HepG2 (cell line): ENCODE data around the gene CNNM2. TPM values are rescaled to one million over a fixed set of nuclear protein-coding genes. Genes with fewer than 3 reads are reported as not detected.

Source experiments
- ATAC-seq: fragments of 200-7000 bp; cut with Tn5 transposase; 3 replicates; pipeline ENCODE4 v1.9.1; 2020; ENCODE audit warnings: mild to moderate bottlenecking, moderate library complexity
- BruUV-seq: library from RNA; stranded (reverse); fragments of 400-500 nt; replicated peaks from 2 replicates; lab custom pipeline; 2021; lab: Mats Ljungman, UMichigan
- CTCF ChIA-PET: fragments of 300-600 bp; formaldehyde crosslinking; extraction: SDS; loops from one replicate; lab custom pipeline; 2021; ENCODE audit warnings: low total read pairs, inconsistent platforms, low intra/inter-chr PET ratio; lab: Yijun Ruan, JAX
- POLR2A ChIA-PET: fragments of 350-600 bp; sonication (Branson Sonifier 250); formaldehyde crosslinking; loops from one replicate; lab custom pipeline; 2020; ENCODE audit warnings: antibody characterized with exemption, inconsistent platforms; lab: Yijun Ruan, JAX
- DNase-seq: peaks from one replicate; pipeline ENCODE4 v3.0.0-alpha.2; 2015; ENCODE audit warnings: low spot score
- FAIRE-seq: peaks from 3 replicates; lab custom pipeline; 2011; peaks lifted over from hg19 to GRCh38; lab: Jason Lieb, UNC
- H2AFZ ChIP-seq: one replicate; pipeline ENCODE4 v1.6.1; 2011; ENCODE audit warnings: low read length, inconsistent platforms
- H3K27ac ChIP-seq: fragments of 300-600 bp; 3 replicates; pipeline ENCODE4 v1.8.0; 2011; ENCODE audit warnings: mixed run types, mild to moderate bottlenecking, mixed read lengths, low read length, inconsistent platforms; ENCODE audit not compliant: insufficient read depth; ENCODE audit errors: extremely low read length
- H3K27me3 ChIP-seq, 2 experiments: fragments of 200-600 bp in 1 of 2; 2 replicates in 1 of 2; 3 replicates in 1 of 2; pipeline versions ENCODE4 v1.6.0 to v1.8.0; 2011; ENCODE audit warnings: low read length in 2 of 2, mild to moderate bottlenecking in 2 of 2, moderate library complexity in 2 of 2, inconsistent platforms in 1 of 2; ENCODE audit not compliant: insufficient read depth in 2 of 2, control insufficient read depth in 1 of 2
- H3K36me3 ChIP-seq, 2 experiments: fragments of 200-600 bp in 1 of 2; replicated peaks in 1 of 2; 2 replicates in 1 of 2; 3 replicates in 1 of 2; pipeline versions ENCODE4 v1.5.1 to v1.8.0; 2011; ENCODE audit warnings: low read length in 2 of 2, inconsistent platforms in 1 of 2; ENCODE audit not compliant: insufficient read depth in 2 of 2, control insufficient read depth in 1 of 2
- H3K4me1 ChIP-seq: 2 replicates; pipeline ENCODE4 v1.5.1; 2012; ENCODE audit warnings: low read length, inconsistent platforms; ENCODE audit not compliant: insufficient read depth
- H3K4me2 ChIP-seq: 2 replicates; pipeline ENCODE4 v1.6.0; 2011; ENCODE audit warnings: low read depth, low read length, inconsistent platforms
- H3K4me3 ChIP-seq, 3 experiments: fragments of 200-600 bp in 1 of 3; sonication (generic), shearing (Covaris generic) in 1 of 3; replicated peaks in 1 of 3; 2 replicates each; pipeline ENCODE4 v1.5.1; 2011 to 2016; ENCODE audit warnings: low read length in 3 of 3, inconsistent platforms in 2 of 3, low read depth in 2 of 3, mild to moderate bottlenecking in 2 of 3, control low read depth in 1 of 3, mixed read lengths in 1 of 3; ENCODE audit not compliant: insufficient read depth in 1 of 3
- H3K79me2 ChIP-seq: one replicate; pipeline ENCODE4 v1.6.1; 2011; ENCODE audit warnings: low read length, inconsistent platforms; ENCODE audit not compliant: insufficient read depth
- H3K9ac ChIP-seq: 2 replicates; pipeline ENCODE4 v1.6.0; 2011; ENCODE audit warnings: mild to moderate bottlenecking, low read depth, low read length, inconsistent platforms; ENCODE audit not compliant: insufficient read depth
- H3K9me3 ChIP-seq: 2 replicates; pipeline ENCODE4 v1.5.1; 2012; ENCODE audit warnings: mild to moderate bottlenecking, low read length
- H4K20me1 ChIP-seq: 2 replicates; pipeline ENCODE4 v1.6.0; 2011; ENCODE audit warnings: inconsistent platforms, mild to moderate bottlenecking, low read length, moderate library complexity; ENCODE audit not compliant: insufficient read depth
- HOXA3 ChIP-seq: sonication (generic); formaldehyde crosslinking; IDR thresholded peaks from 2 replicates; pipeline ENCODE4 v1.5.0; 2020; ENCODE audit warnings: missing genetic modification reagents
- NR2F2 ChIP-seq: IDR thresholded peaks from 2 replicates; pipeline ENCODE4 v1.6.1; 2012; ENCODE audit warnings: low read depth, inconsistent platforms, borderline replicate concordance
- TGIF2 ChIP-seq: IDR thresholded peaks from 2 replicates; pipeline ENCODE4 v1.6.1; 2016; ENCODE audit warnings: control low read depth, missing compliant biosample characterization
- ZNF12 ChIP-seq: sonication (generic); formaldehyde crosslinking; IDR thresholded peaks from 2 replicates; pipeline ENCODE4 v1.5.0; 2020; ENCODE audit warnings: missing genetic modification reagents
- ZNF460 ChIP-seq: sonication (generic); formaldehyde crosslinking; IDR thresholded peaks from 2 replicates; pipeline ENCODE4 v1.5.1; 2020; ENCODE audit warnings: missing genetic modification reagents, mild to moderate bottlenecking, borderline replicate concordance
- ZNF563 ChIP-seq: sonication (generic); formaldehyde crosslinking; IDR thresholded peaks from 2 replicates; pipeline ENCODE4 v1.8.0; 2022; ENCODE audit warnings: mild to moderate bottlenecking, moderate library complexity, missing genetic modification reagents
- WGBS: methylation state at CpG from one replicate; pipeline ENCODE4 v1.1.6; 2017; ENCODE audit warnings: low lambda C conversion rate; 5-methylcytosine and 5-hydroxymethylcytosine counted together
- in situ Hi-C: cut with HindIII; loops from 2 replicates; pipeline ENCODE4 v1.10.0; 2017; ENCODE audit warnings: low pct_unique_long_range_greater_than_20kb; ENCODE audit not compliant: extremely low pct_ligation_motif_present
- intact Hi-C: fragments of 100-400 bp; cut with micrococcal nuclease; formaldehyde crosslinking; loops from one replicate; pipeline ENCODE4 v1.10.0; 2022; ENCODE audit not compliant: unreplicated experiment
- polyA plus RNA-seq, 8 experiments: library from polyadenylated mRNA; depleted of rRNA in 3 of 8; stranded (reverse) in 7 of 8; unstranded in 1 of 8; fragments of >200 nt; fragmentation: Illumina TruSeq in 4 of 8; extraction: Trizol in 4 of 8; gene quantifications; 2 replicates each; pipeline versions ENCODE4 v1.2.1 to v1.2.3, GENCODE V29; 2011 to 2016; ENCODE audit warnings: low read depth in 4 of 8, missing spikeins in 1 of 8, mixed read lengths in 1 of 8; ENCODE audit not compliant: insufficient read depth in 1 of 8
- total RNA-seq, 5 experiments: library from RNA; depleted of rRNA; stranded (reverse); fragments of >200 nt; fragmentation: Illumina TruSeq; extraction: Trizol; gene quantifications; 2 replicates each; pipeline ENCODE4 v1.2.3, GENCODE V29; 2016; ENCODE audit warnings: low read depth in 1 of 5
- TF ChIP-seq, protein P1 (sequence below): IDR thresholded peaks from 2 replicates; pipeline ENCODE4 v1.6.1; 2016; ENCODE audit warnings: missing biosample characterization, missing genetic modification reagents, low read depth
- TF ChIP-seq, protein P2 (sequence below): sonication (generic); formaldehyde crosslinking; IDR thresholded peaks from 2 replicates; pipeline ENCODE4 v1.8.1; 2023; ENCODE audit warnings: missing genetic modification reagents, mild to moderate bottlenecking, borderline replicate concordance
- TF ChIP-seq, protein P3 (sequence below): sonication (generic); formaldehyde crosslinking; IDR thresholded peaks from 2 replicates; pipeline ENCODE4 v1.4.0; 2020; ENCODE audit warnings: low read depth, missing genetic modification reagents
- TF ChIP-seq, protein P4 (sequence below): sonication (generic); formaldehyde crosslinking; IDR thresholded peaks from 2 replicates; pipeline ENCODE4 v1.8.0; 2022; ENCODE audit warnings: missing genetic modification reagents, low read depth, mild to moderate bottlenecking, borderline replicate concordance

The CNNM2 gene
- total and polyA plus RNA-seq, 2 of the 13 experiments (the other 11 are each of a cell fraction or from before 2014, with no cell fraction given), result 7.1 to 9.0 TPM

DNA sequence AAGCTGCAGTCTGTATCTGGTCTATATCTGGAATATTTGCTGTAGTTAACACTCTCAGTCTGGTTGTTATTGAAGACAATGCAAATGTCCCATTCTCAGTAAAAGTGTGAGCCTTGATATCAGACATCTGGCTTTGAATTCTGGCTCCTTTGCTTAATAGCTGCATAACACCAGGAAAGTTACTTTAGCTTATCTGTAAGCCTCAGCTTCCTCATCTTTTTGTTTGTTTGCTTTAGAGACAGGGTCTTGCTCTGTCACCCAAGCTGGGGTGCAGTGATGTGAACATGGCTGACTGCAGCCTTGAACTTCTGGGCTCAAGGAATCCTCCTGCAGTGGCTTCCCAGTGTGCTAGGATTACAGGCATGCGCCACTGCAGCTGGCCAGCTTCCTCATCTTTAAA is 41.3 kb downstream of the CNNM2 start:
- CTCF ChIA-PET, result no interaction called here
- Histone ChIP-seq H3K9me3 (no peaks in the 10 kb centered on the region), H3K27ac (peak overlapping the region; percentile 32), H3K79me2 (peaks cover 6% of the 10 kb centered on the region), H3K36me3 (0 out of 5 replicates have a peak, but pooled peaks cover 0 to 4% of the 10 kb centered on the region in 2 experiments), H3K4me1 (peaks cover 40% of the 10 kb centered on the region), H3K4me2 (no peak overlapping the region), H4K20me1 (peaks cover 4% of the 10 kb centered on the region; the same call in 1 of the 2 replicates), H2AFZ (no peak overlapping the region), H3K9ac (no peak overlapping the region), H3K4me3 (no peak overlapping the region), H3K27me3 (no peaks in the 10 kb centered on the region)
- ATAC-seq (no peak), DNase-seq (no peak), FAIRE-seq (no peak)
- intact Hi-C loops (no loop called here), in situ Hi-C loops (no loop called here)
- POLR2A ChIA-PET, result no interaction called here
- TF ChIP-seq NR2F2 (no peak), HOXA3 (CRISPR knock-in tag) (0 out of 2 replicates have a peak, but pooled peaks have one; percentile 20), TGIF2 (no peak), ZNF563 (no peak), ZNF460 (CRISPR knock-in tag) (peak; percentile 21; the same call in 1 of the 2 replicates), ZNF12 (CRISPR knock-in tag) (no peak)
- TF ChIP-seq, protein P1, sequence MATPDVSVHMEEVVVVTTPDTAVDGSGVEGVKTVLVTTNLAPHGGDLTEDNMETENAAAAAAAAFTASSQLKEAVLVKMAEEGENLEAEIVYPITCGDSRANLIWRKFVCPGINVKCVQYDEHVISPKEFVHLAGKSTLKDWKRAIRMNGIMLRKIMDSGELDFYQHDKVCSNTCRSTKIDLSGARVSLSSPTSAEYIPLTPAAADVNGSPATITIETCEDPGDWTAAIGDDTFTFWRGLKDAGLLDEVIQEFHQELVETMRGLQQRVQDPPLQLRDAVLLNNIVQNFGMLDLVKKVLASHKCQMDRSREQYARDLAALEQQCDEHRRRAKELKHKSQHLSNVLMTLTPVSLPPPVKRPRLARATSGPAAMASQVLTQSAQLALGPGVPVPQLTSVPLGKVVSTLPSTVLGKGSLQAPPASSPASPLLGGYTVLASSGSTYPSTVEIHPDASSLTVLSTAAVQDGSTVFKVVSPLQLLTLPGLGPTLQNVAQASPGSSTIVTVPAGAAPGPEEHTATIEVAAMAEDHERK (CRISPR knock-in tag), result no peak
- TF ChIP-seq, protein P2, sequence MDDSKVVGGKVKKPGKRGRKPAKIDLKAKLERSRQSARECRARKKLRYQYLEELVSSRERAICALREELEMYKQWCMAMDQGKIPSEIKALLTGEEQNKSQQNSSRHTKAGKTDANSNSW (CRISPR knock-in tag), result no peak
- TF ChIP-seq, protein P3, sequence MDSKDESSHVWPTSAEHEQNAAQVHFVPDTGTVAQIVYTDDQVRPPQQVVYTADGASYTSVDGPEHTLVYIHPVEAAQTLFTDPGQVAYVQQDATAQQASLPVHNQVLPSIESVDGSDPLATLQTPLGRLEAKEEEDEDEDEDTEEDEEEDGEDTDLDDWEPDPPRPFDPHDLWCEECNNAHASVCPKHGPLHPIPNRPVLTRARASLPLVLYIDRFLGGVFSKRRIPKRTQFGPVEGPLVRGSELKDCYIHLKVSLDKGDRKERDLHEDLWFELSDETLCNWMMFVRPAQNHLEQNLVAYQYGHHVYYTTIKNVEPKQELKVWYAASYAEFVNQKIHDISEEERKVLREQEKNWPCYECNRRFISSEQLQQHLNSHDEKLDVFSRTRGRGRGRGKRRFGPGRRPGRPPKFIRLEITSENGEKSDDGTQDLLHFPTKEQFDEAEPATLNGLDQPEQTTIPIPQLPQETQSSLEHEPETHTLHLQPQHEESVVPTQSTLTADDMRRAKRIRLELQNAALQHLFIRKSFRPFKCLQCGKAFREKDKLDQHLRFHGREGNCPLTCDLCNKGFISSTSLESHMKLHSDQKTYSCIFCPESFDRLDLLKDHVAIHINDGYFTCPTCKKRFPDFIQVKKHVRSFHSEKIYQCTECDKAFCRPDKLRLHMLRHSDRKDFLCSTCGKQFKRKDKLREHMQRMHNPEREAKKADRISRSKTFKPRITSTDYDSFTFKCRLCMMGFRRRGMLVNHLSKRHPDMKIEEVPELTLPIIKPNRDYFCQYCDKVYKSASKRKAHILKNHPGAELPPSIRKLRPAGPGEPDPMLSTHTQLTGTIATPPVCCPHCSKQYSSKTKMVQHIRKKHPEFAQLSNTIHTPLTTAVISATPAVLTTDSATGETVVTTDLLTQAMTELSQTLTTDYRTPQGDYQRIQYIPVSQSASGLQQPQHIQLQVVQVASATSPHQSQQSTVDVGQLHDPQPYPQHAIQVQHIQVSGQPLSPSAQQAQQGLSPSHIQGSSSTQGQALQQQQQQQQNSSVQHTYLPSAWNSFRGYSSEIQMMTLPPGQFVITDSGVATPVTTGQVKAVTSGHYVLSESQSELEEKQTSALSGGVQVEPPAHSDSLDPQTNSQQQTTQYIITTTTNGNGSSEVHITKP (CRISPR knock-in tag), result no peak
- TF ChIP-seq, protein P4, sequence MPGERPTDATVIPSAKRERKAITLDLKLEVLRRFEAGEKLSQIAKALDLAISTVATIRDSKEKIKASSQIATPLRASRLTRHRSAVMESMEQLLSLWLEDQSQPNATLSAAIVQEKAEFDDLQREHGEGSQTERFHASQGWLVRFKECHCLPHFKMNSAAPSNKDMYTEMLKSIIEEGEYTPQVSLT (CRISPR knock-in tag), result no peak
- BruUV-seq, result no TSS peak
- 100% methylated on average over 1 of the region's 1 CpG for WGBS
